RWPE2 (cell line): Measurements from ENCODE around the gene MYG1.

Experiments
- ATAC-seq: fragments of 200-7000 bp; cut with Tn5 transposase; 3 replicates; pipeline ENCODE4 v1.9.1; 2021; ENCODE audit warnings: low read depth
- DNase-seq: peaks from one replicate; pipeline ENCODE4 v3.0.0-alpha.2; 2020; ENCODE audit warnings: low spot score
- H3K27ac ChIP-seq: fragments of 450-650 bp; 2 replicates; pipeline ENCODE4 v1.5.1; 2017; ENCODE audit warnings: mild to moderate bottlenecking; ENCODE audit not compliant: poor library complexity, severe bottlenecking
- H3K27me3 ChIP-seq: fragments of 250-450 bp; sonication (Bioruptor Pico); 2 replicates; pipeline ENCODE4 v1.5.1; 2021; ENCODE audit warnings: mild to moderate bottlenecking, moderate library complexity; ENCODE audit not compliant: insufficient read depth, poor library complexity, severe bottlenecking
- H3K36me3 ChIP-seq: fragments of 250-450 bp; sonication (Bioruptor Pico); 2 replicates; pipeline ENCODE4 v1.5.1; 2020; ENCODE audit warnings: low read depth, mild to moderate bottlenecking, moderate library complexity
- H3K4me1 ChIP-seq: fragments of 250-450 bp; sonication (Bioruptor Pico); 2 replicates; pipeline ENCODE4 v1.5.1; 2021; ENCODE audit warnings: mild to moderate bottlenecking, moderate library complexity; ENCODE audit not compliant: insufficient read depth, poor library complexity, severe bottlenecking
- H3K4me3 ChIP-seq: fragments of 250-450 bp; sonication (Bioruptor Pico); 2 replicates; pipeline ENCODE4 v1.5.1; 2021; ENCODE audit warnings: mild to moderate bottlenecking, moderate library complexity; ENCODE audit not compliant: severe bottlenecking
- H3K9me3 ChIP-seq: fragments of 250-450 bp; sonication (Bioruptor Pico); 2 replicates; pipeline ENCODE4 v1.5.1; 2021; ENCODE audit warnings: mild to moderate bottlenecking, moderate library complexity; ENCODE audit not compliant: severe bottlenecking
- TF ChIP-seq, protein P1 (sequence below): fragments of 450-650 bp; IDR thresholded peaks from one replicate; pipeline ENCODE4 v1.5.1; 2017; ENCODE audit warnings: mild to moderate bottlenecking, moderate library complexity; ENCODE audit not compliant: poor library complexity, severe bottlenecking

Gene MYG1

DNA sequence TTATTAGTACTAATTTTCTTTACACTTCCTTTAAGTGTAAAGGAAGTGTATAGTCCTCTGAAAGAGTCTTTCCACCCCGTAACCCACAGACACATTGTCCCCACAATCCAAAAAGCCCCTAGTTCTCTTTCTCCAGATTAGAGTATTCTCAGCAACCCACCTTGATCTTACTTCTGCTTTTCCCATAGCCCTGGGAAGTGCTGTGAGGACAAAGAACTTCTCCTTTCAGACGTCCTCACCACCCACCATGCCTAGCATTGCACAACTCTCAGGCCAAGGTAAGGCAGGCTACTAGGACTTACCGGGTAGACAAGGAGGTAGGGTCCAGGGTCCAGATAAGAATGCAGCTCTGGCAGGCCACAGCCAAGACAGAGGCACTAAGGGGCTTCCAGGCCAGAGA lies 14.5 kb downstream of the MYG1 start:
- TF ChIP-seq, protein P1, sequence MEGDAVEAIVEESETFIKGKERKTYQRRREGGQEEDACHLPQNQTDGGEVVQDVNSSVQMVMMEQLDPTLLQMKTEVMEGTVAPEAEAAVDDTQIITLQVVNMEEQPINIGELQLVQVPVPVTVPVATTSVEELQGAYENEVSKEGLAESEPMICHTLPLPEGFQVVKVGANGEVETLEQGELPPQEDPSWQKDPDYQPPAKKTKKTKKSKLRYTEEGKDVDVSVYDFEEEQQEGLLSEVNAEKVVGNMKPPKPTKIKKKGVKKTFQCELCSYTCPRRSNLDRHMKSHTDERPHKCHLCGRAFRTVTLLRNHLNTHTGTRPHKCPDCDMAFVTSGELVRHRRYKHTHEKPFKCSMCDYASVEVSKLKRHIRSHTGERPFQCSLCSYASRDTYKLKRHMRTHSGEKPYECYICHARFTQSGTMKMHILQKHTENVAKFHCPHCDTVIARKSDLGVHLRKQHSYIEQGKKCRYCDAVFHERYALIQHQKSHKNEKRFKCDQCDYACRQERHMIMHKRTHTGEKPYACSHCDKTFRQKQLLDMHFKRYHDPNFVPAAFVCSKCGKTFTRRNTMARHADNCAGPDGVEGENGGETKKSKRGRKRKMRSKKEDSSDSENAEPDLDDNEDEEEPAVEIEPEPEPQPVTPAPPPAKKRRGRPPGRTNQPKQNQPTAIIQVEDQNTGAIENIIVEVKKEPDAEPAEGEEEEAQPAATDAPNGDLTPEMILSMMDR: no peak
- H3K4me3 ChIP-seq: no peak overlapping the region
- H3K27ac ChIP-seq: no peak overlapping the region
- H3K4me1 ChIP-seq: no peaks in the 10 kb centered on the region
- peaks cover 67% of the 10 kb centered on the region for H3K36me3 ChIP-seq
- ATAC-seq: no peak
- no peak for DNase-seq
- no peaks in the 10 kb centered on the region for H3K27me3 ChIP-seq
- no peaks in the 10 kb centered on the region for H3K9me3 ChIP-seq

DNA sequence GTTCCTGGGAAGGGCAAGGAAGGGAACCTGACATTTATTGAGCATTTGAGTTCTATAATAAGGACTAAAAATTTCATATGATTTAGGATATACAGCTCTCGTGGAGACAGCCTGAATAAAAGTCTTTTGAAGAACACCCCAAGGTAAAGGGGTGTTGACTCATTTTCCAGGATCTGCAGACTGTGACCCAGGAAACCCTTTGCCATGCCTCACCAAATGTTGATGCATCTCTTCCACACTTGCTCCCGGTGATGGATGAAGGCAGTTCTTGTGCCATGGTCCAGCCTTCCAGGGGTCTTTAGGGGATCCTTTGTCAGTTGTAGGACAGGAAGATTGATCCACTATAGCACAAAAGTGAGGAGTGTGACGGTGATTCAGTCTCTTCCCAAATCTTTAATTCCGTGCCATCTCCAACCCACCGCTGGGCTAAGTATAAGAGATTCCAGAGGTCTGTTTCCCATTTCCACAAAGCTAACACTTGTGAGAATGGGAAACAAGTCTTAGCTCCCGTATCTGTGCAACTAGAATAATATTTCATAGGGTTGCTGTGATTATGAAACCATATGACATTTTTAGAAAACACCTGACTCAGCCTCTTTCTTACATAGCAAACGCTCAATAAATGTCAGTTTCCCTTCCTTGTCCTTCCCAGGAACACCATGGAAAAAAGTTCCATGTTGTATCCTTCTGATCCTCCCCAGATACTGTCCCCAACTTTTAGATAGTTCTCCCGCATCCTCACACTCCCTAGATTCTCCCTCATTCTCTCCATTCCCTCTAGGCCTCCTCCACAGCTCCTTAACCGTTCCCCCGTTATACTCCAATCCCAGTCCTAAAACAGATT lies 21.1 kb downstream of the MYG1 start:
- Histone ChIP-seq H3K9me3 (no peaks in the 10 kb centered on the region), H3K4me1 (no peaks in the 10 kb centered on the region), H3K36me3 (peaks cover 39% of the 10 kb centered on the region), H3K27me3 (no peaks in the 10 kb centered on the region), H3K4me3 (peak overlapping the region; percentile 73), H3K27ac (peak overlapping the region; percentile 73)
- TF ChIP-seq, protein P1: no peak
- ATAC-seq (no peak), DNase-seq (no peak)

DNA sequence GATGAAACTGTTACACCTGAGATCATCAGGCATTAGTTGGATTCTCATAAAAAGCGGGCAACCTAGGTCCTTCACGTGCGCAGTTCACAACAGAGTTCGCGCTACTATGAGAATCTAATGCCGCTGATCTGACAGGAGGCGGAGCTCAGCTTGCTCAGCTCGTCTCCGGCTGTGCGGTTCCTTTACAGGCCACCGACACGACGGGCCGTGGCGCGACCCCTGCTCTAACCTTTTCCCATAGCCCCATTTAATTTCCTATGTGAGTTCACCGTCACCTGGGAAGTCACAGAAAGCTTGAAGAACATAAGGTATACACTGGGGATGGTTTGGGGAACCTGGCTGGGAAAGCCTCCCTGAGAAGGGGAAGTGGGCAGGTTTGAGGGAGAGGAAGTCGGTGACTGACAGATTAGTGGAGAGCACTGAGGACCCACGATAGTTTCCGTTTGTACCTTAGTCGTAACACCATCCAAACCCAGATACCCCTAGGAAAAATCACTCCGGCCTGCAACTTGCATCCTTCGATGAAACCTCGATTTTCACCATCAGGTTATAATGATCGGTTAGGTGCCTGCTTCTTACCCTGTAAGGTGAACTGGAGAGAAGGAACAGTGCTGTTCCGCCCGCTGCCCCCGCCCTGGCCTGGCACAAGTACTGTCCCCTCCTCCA lies 24.8 kb downstream of the MYG1 start:
- Histone ChIP-seq H3K4me3 (peak overlapping the region; percentile 68), H3K4me1 (no peaks in the 10 kb centered on the region)
- no peak for ATAC-seq

DNA sequence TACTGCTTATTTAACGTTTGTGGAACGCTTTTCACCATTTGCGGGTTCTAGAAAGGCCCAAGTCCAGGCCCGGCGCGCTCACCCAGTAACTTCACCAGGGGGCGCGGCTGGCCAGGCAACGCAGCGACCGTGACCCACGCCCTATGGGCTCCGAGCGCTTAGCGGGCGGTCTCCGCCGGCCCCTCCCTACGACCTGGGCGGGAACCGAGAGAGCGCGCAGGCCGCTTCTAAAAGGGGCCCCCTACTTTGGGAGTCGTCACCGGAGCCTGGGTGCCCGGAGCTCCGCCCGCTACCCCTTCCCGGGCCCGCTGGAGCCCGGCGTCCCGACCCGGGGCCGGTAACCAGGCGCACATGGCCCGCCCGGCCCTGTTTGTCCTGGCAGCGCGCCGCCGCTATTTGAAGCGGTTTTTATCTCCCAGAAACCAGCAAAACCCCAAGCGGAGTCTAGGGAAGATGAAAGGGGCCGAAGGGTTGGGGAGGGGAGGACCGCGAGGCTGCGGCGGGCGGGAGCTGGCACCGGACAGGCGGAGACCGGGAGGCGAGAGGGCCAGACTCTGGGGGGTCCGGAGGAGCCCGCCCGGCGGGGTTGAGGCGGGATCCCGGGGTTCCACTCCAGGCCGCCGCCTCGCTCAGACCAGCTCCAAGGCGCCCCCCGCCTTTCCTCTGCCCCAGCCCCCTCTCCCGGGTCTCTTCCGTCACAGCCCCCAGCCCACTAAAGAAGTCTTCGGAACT lies 25.4 kb downstream of the MYG1 start:
- Histone ChIP-seq H3K9me3 (no peaks in the 10 kb centered on the region), H3K36me3 (peaks cover 5% of the 10 kb centered on the region; the same call in 1 of the 2 replicates), H3K27me3 (no peaks in the 10 kb centered on the region), H3K4me3 (peak overlapping the region; percentile 68), H3K4me1 (no peaks in the 10 kb centered on the region), H3K27ac (peak overlapping the region; percentile 63)
- peak; percentile 90 for DNase-seq
- TF ChIP-seq, protein P1: peak; percentile 90
- ATAC-seq: peak; percentile 75

More for the DNA sequence above, 24.8 kb downstream of the MYG1 start:
- Histone ChIP-seq H3K27ac (peak overlapping the region; percentile 63), H3K27me3 (no peaks in the 10 kb centered on the region), H3K9me3 (no peaks in the 10 kb centered on the region), H3K36me3 (peaks cover 9% of the 10 kb centered on the region)
- no peak for DNase-seq
- TF ChIP-seq, protein P1: no peak
